Keratinocyte (primary cell): ENCODE data around the gene NAT16. TPM values are rescaled to one million over a fixed set of nuclear protein-coding genes. Genes with fewer than 3 reads are reported as not detected.

Experiments used
- DNase-seq: peaks from one replicate; pipeline ENCODE4 v3.0.0-alpha.2; 2011; ENCODE audit warnings: low read depth, missing footprints, low spot score
- FAIRE-seq: peaks from 2 replicates; lab custom pipeline; 2011; peaks lifted over from hg19 to GRCh38; lab: Jason Lieb, UNC
- H2AFZ ChIP-seq: 2 replicates; pipeline ENCODE4 v1.6.0; 2012; ENCODE audit warnings: low read length, control low read depth, inconsistent platforms; ENCODE audit not compliant: control insufficient read depth
- H3K27ac ChIP-seq: 2 replicates; pipeline ENCODE4 v1.5.1; 2011; ENCODE audit warnings: low read length; ENCODE audit not compliant: control insufficient read depth, insufficient read depth
- H3K27me3 ChIP-seq: 3 replicates; pipeline ENCODE4 v1.6.0; 2011; ENCODE audit warnings: low read length; ENCODE audit not compliant: control insufficient read depth, insufficient read depth; ENCODE audit errors: extremely low read depth
- H3K36me3 ChIP-seq, 2 experiments: 2 replicates in 1 of 2; 3 replicates in 1 of 2; pipeline ENCODE4 v1.5.1; 2011; ENCODE audit warnings: low read length in 2 of 2, mild to moderate bottlenecking in 1 of 2; ENCODE audit not compliant: control insufficient read depth in 2 of 2, insufficient read depth in 2 of 2; ENCODE audit errors: extremely low read depth in 1 of 2
- H3K4me1 ChIP-seq: 3 replicates; pipeline ENCODE4 v1.5.1; 2011; ENCODE audit warnings: low read length; ENCODE audit not compliant: control insufficient read depth, insufficient read depth; ENCODE audit errors: extremely low read depth
- H3K4me2 ChIP-seq: 3 replicates; pipeline ENCODE4 v1.6.0; 2011; ENCODE audit warnings: low read depth, low read length; ENCODE audit not compliant: control insufficient read depth, insufficient read depth; ENCODE audit errors: extremely low read depth
- H3K4me3 ChIP-seq, 3 experiments: fragments of 200-600 bp in 1 of 3; sonication (generic) in 1 of 3; 2 replicates in 2 of 3; 3 replicates in 1 of 3; pipeline ENCODE4 v1.5.1; 2011 to 2016; ENCODE audit warnings: low read length in 3 of 3, mild to moderate bottlenecking in 3 of 3, control low read depth in 2 of 3, inconsistent platforms in 1 of 3, low read depth in 1 of 3, mixed read lengths in 1 of 3, mixed run types in 1 of 3, moderate library complexity in 1 of 3; ENCODE audit not compliant: control insufficient read depth in 2 of 3, insufficient read depth in 2 of 3; ENCODE audit errors: extremely low read depth in 1 of 3
- H3K79me2 ChIP-seq: 2 replicates; pipeline ENCODE4 v1.6.0; 2012; ENCODE audit warnings: low read length; ENCODE audit not compliant: control insufficient read depth, insufficient read depth
- H3K9ac ChIP-seq: 3 replicates; pipeline ENCODE4 v1.6.0; 2011; ENCODE audit warnings: low read length; ENCODE audit not compliant: control insufficient read depth, insufficient read depth; ENCODE audit errors: extremely low read depth
- H3K9me1 ChIP-seq: 3 replicates; pipeline ENCODE4 v1.6.0; 2011; ENCODE audit warnings: low read length; ENCODE audit not compliant: control insufficient read depth, insufficient read depth; ENCODE audit errors: extremely low read depth
- H3K9me3 ChIP-seq: 2 replicates; pipeline ENCODE4 v1.5.1; 2012; ENCODE audit warnings: low read depth, low read length; ENCODE audit not compliant: control insufficient read depth
- H4K20me1 ChIP-seq: 3 replicates; pipeline ENCODE4 v1.6.0; 2011; ENCODE audit warnings: low read length; ENCODE audit not compliant: control insufficient read depth, insufficient read depth; ENCODE audit errors: extremely low read depth
- EZH2 ChIP-seq: IDR thresholded peaks from one replicate; pipeline ENCODE4 v1.6.1; 2012; ENCODE audit warnings: inconsistent platforms, mild to moderate bottlenecking, low read length, moderate library complexity
- dilution Hi-C: fragments of 300-500 bp; cut with MboI; formaldehyde crosslinking; loops from one replicate; pipeline ENCODE4 v1.7.0; 2020; ENCODE audit warnings: low sequenced_read_pairs; ENCODE audit not compliant: extremely low pct_ligation_motif_present
- polyA plus RNA-seq, 5 experiments: library from polyadenylated mRNA; depleted of rRNA in 3 of 5; stranded (reverse) in 3 of 5; stranded (forward) in 1 of 5; unstranded in 1 of 5; fragments of >200 nt; gene quantifications; 1 replicate in 1 of 5; 2 replicates in 3 of 5; 3 replicates in 1 of 5; pipeline versions ENCODE4 v1.2.1 to v1.2.3, GENCODE V29; 2011 to 2012; ENCODE audit warnings: missing spikeins in 2 of 5, low read depth in 1 of 5, low replicate concordance in 1 of 5
- TF ChIP-seq, protein P1 (sequence below), 3 experiments: IDR thresholded peaks in 1 of 3; conservative IDR thresholded peaks in 1 of 3; optimal IDR thresholded peaks in 1 of 3; 2 replicates in 2 of 3; 3 replicates in 1 of 3; pipeline versions ENCODE3 to v1.5.1; 2011; ENCODE audit warnings: low read length in 3 of 3, mild to moderate bottlenecking in 3 of 3, moderate library complexity in 2 of 3, control low read depth in 1 of 3, inconsistent platforms in 1 of 3; ENCODE audit not compliant: insufficient read depth in 2 of 3; ENCODE audit errors: extremely low read depth in 1 of 3

The NAT16 gene
- polyA plus RNA-seq, 1 donor (not counting 4 experiments of a cell fraction or from before 2014, with no cell fraction given) = not detected

DNA sequence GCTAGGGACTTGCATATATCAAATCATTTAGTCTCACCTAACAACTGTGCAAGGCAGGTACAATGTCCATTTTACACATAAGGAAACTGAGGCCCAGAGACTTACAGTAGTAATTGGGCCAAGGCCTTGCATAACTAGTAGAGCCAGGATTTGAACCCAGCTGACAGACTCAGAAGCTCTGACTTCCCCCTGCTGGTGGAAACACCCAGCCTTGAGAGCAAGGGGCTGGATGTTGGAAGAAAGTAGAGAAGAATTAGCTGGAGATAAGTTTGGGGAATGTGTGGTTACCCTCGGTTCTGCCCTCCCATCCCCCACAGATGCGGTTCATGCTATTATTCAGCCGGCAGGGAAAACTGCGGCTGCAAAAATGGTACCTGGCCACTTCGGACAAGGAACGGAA lies 23.8 kb downstream of the NAT16 start:
- H3K9me3 ChIP-seq = no peaks in the 10 kb centered on the region
- peaks cover 20% of the 10 kb centered on the region for H3K79me2 ChIP-seq
- no peaks in the 10 kb centered on the region for H4K20me1 ChIP-seq
- no peaks in the 10 kb centered on the region for H3K9me1 ChIP-seq
- H3K4me1 ChIP-seq = peaks cover 32% of the 10 kb centered on the region
- H2AFZ ChIP-seq = no peak overlapping the region
- peak overlapping the region; percentile 30 for H3K4me2 ChIP-seq
- DNase-seq = no peak
- peak overlapping the region; percentile 13 for H3K9ac ChIP-seq
- no peak overlapping the region for H3K4me3 ChIP-seq
- dilution Hi-C loops = no loop called here
- no peak for FAIRE-seq
- no peaks in the 10 kb centered on the region for H3K27me3 ChIP-seq
- peak overlapping the region; percentile 65 for H3K27ac ChIP-seq
- peaks cover 20 to 28% of the 10 kb centered on the region in 2 experiments for H3K36me3 ChIP-seq
- TF ChIP-seq EZH2 = no peak
- TF ChIP-seq, protein P1, sequence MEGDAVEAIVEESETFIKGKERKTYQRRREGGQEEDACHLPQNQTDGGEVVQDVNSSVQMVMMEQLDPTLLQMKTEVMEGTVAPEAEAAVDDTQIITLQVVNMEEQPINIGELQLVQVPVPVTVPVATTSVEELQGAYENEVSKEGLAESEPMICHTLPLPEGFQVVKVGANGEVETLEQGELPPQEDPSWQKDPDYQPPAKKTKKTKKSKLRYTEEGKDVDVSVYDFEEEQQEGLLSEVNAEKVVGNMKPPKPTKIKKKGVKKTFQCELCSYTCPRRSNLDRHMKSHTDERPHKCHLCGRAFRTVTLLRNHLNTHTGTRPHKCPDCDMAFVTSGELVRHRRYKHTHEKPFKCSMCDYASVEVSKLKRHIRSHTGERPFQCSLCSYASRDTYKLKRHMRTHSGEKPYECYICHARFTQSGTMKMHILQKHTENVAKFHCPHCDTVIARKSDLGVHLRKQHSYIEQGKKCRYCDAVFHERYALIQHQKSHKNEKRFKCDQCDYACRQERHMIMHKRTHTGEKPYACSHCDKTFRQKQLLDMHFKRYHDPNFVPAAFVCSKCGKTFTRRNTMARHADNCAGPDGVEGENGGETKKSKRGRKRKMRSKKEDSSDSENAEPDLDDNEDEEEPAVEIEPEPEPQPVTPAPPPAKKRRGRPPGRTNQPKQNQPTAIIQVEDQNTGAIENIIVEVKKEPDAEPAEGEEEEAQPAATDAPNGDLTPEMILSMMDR (optimal IDR thresholded peaks at IDR 0.05 in 1 of 3, IDR thresholded peaks at IDR 0.05 in 1 of 3, conservative IDR thresholded peaks at IDR 0.05 in 1 of 3; ENCODE audit: extremely low read depth in 1 of 3, insufficient read depth in 2 of 3, low read length in 3 of 3) = peak in 1 of 3 experiments; percentile 21

DNA sequence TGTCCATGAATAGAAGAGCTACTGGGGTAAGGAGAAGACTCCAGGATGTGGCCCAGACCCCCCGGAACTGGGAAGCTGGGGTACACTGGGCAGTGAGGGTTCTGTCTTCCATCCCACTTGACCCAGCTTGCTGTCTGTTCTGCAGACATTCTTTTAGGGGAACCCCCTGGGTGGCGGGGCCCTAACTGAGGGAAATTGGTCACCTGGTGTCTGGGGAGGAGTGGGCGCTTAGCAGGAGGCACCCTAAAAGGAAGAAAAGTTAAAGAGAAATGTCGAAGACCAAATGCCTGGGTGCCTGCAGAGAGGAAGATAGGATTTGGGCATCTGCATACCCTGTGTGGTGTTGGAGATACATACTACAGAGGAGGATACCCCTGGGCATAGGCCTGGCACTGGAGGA lies 24.8 kb downstream of the NAT16 start:
- H3K4me2 ChIP-seq = peak overlapping the region; percentile 98
- H3K27me3 ChIP-seq = no peaks in the 10 kb centered on the region
- peak overlapping the region; percentile 69 for H3K27ac ChIP-seq
- no peak for TF ChIP-seq EZH2
- TF ChIP-seq, protein P1 (optimal IDR thresholded peaks at IDR 0.05 in 1 of 3, IDR thresholded peaks at IDR 0.05 in 1 of 3, conservative IDR thresholded peaks at IDR 0.05 in 1 of 3; ENCODE audit: extremely low read depth in 1 of 3, insufficient read depth in 2 of 3, low read length in 3 of 3) = no peak
- DNase-seq (no peak), FAIRE-seq (no peak)
- no peak overlapping the region for H2AFZ ChIP-seq
- H3K9me3 ChIP-seq = no peaks in the 10 kb centered on the region
- peaks cover 20% of the 10 kb centered on the region for H3K79me2 ChIP-seq
- H3K9me1 ChIP-seq = no peaks in the 10 kb centered on the region
- H3K4me3 ChIP-seq = peak overlapping the region; percentile 77 to 95 (median 85)
- peak overlapping the region; percentile 69 for H3K9ac ChIP-seq
- dilution Hi-C loops = no loop called here
- peaks cover 16 to 24% of the 10 kb centered on the region in 2 experiments for H3K36me3 ChIP-seq
- H3K4me1 ChIP-seq = peaks cover 32% of the 10 kb centered on the region
- no peaks in the 10 kb centered on the region for H4K20me1 ChIP-seq
